HG03103 (cell line): ENCODE measurements around the gene MAP2K5.

Source experiments
- ATAC-seq: cut with Tn5 transposase; IDR thresholded peaks from one replicate; pipeline ENCODE4 v1.9.1; 2021; ENCODE audit warnings: low read depth; ENCODE audit not compliant: unreplicated experiment

MAP2K5 gene

DNA sequence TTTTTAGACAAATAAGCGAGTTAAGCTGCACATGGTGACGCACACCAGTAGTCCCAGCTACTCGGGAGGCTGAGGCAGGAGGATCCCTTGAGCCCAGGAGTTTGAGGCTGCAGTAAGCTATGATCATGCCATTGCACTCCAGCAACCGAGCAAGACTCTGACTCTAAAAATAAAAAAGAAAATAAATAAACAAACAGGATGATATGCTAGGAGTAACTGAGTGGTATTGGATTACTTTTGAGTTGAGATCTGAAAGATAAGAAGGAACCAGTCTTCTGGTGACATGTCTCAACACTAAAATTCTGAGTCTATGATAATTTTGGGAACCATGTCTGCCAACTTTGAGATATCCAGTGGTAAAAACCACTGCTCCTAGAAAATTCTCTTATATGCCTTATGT lies 173.7 kb downstream of the MAP2K5 start:
- no peak for ATAC-seq

DNA sequence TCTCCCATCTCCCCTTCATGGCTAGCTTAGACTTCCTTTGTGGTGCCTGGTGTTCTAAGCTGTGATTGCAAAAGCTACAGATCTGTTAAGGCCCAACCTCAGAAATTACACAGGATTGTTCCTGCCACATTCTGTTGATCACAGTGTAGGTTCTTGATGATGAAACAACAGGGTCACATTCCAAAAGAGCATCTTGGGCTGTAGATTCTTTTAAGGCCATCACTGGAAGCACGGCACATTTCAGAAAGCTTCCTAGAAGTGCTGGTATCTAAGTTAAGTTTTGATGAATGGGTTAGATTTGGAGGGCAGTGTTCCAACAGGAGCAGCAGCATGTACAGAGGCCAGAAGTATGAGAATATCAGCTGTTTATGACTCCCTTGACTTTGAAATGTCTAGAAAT lies 175.3 kb downstream of the MAP2K5 start:
- ATAC-seq, result no peak

DNA sequence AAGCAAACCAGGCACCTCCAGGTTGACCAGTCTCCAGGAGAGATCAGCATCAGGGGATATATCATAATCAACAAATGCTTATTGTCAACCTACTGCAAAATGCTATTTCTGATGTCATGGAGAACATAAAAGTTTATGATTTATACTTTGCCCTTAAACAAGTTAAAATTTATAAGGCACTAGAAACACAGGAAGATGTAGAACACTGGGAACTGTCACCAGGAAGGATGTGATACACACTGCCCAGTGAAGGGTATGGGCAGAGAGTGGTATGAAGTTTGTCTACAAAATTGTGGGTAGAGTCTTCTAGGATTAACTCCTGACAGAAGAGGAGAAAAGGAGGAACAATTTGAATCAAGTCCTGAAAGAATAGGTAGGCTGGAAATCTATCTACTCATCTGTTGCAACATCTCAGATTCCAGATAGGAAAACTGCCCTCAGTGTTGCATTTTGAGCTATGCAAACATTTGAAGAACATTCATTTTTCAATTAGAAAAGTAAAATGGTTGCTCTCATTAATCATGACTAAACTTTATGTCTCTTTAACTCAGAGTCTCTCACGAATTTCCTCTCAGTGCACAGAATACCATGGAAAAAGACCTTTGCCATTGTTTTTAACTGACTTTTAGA lies 176.9 kb downstream of the MAP2K5 start:
- no peak for ATAC-seq

DNA sequence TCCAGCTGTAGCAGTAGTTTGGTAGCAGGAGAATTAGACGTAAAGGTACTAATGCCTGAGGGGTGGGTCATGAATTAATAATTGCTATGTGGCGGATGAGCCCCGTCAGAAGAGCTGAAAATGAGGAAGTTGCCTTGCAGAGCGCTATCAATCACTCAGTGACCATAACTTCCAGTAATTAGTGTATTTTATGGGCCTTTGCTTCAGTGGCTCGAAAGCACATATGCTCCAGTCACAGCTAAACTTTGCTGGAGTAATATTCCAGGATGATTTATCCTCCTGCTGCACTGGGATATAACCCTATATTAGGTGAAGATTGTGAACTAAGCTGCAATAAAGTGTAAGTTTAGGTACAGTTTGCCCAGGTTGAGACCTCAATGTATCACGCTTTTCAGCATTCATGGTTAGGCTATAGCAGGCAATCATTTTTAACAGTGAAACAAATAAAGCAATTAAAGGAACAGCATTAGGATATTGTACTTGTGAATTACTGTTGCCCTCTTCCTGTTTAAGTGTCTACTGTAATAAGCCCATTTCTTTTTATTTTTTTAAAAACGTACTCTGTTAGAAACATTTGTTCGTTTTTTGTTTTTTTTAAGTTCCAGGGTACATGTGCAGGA lies 178.2 kb downstream of the MAP2K5 start:
- ATAC-seq, result no peak

DNA sequence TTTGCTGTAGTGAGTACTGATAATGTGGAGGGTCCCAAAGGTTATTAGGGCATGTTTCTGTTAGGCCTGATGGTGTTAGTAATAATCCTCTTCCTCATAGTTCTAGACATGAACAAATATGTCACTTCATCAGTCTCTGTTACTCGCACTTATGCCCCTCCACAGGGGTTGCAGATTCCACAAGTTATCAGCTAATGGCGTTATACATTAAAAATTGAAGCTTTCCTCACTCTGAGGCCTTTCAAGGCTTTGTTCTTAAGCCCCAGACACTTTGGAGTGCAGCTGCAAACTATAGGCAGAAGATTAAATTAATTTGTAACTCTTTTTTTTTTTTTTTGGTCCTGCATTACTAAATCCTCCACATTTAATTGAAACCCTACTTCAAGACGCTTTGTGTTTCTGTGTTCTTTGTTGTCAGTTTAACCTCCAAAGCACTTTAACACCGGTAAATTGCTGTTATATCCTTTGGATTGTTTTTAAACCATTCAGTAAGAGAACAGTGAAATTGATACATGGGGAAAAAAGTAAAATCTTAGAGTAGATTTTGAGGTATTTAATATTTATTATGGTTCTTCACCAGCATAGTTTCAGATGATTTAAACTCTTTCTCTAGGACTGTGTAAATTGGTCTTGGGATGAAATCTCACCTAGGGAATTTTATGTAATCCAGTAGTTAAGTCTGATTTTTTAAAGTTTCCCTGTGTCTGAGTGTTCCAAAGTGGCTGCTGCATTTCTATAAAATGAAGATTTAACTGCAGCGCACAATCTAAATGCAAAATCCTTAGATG lies 179.7 kb downstream of the MAP2K5 start:
- no peak for ATAC-seq

DNA sequence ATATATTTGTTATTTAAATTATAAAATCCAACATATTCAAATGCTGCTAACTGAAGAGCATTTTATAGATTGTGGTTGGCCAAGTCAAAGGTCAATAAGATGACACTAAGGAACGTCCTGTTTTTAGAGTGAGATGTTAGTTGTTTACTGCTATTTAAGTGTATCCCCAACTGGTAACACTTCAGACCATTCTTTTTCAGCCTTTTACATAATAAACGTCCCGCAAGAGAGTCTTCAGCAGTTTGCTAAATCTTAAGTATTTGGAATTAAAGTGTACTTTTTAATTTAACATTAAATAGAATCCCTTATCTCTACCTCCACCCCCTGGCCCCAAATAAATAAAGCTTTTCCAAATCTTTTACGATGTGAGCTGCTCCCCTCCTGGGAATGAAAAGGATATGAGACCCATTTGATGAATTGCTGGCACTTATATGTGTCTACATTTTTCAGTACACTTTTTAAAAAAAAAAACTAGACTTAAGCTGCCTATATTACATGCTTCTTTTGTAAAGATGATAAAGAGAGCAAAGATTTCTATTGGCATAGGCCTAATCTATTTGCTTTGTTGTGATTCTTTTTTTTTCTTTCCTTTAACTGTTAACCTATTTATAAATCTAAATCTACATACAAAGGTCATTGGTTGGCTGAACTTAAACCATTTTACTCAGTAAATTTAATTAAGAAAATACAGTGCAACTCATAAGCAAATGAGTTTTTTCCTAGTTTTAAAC lies 181.0 kb downstream of the MAP2K5 start:
- no peak for ATAC-seq

DNA sequence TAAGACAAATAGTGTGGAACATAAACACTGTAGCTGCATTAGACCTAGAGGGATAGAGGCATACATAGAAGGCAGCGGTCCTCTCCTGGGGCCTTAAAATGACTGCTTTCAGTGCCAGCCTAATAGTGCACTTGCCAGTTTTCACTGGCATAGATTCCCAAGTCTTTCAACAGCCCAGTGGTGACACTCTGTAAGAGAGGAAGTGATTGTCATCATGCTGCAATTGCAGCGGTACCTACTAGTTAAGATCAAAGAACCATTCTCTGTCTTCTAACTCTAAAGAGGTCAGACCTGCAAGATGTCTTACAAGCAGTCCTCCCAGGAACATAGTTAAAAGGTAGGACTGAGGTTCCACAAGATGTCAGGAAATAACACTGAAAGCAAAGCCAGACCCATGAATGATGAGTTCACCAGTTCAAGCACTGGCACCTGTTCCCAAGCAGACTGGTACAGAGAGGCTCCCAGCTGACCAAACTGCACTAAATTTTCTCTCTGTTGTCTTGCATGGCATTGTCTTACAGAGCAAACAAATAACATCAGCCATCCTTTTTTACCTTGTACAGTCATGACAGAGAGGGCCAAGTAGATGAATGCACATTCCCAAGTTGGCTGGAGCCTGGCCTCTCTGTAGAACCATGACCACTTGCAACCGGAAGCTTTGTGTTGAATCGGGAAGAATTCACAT lies 182.3 kb downstream of the MAP2K5 start:
- no peak for ATAC-seq

DNA sequence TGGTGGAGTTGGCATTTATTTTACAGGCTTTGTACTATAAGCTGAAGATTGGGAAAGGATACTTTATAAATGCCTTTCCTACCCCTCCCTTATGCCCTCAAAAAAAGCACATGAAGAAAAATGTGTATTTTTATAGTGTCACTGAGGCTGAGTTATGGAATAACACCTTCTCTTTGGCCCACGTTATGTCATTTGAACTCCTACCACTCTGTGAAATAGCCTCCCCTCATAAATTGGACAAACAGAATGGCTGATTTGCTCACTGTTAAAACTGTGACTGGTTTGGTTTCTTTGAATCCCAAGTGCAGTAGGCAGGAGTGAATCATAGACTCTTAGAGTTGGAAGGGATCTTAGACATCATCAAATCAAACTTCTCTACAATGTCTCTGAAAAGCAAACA lies 187.6 kb downstream of the MAP2K5 start:
- no peak for ATAC-seq

DNA sequence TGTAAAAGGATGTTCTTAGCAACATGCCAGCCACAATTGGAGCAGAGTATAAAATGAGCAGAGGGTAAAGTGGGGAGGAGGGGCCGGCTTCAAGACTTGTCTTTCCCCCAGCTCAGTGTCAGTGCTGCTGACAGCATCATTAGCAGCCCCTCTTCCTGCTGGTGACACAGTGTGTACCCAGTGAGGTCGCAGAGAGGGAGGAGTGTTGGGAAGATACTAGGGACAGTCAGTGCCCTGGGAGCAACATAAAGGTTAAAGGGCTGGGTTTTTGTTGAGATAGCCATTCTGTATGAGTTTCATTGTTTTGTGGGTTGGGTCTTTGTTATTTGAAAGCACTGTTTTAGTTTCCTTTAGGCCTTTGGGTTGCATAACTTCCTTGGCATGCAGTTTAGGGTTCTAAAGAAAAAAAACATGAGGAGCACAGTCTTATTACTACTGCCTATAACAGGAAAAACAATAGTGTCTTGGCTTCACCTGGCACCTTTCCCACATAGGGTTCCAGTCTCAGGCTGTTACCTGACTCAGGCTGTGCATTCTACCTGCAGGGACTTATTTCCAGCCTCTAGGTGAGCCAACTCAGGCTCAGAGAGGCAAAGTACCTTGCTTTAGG lies 188.7 kb downstream of the MAP2K5 start:
- no peak for ATAC-seq

DNA sequence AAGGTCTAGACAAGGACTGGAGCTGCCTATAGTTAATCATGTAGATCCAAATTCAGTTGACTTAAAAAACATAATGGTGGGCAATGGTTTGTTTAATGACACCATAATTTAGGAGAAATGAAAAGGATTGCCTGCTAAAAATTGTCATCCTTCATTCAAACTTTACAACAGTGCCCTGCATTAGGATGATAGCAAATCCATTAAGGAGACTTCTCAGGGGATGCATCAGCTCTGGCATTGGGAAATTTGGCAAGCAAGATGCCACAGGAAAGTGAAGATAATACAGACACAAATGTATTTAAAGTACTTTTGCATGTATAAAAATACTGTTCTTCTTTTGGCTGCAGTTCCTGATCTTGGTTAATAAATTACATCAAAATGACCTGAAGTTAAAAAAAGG lies 189.7 kb downstream of the MAP2K5 start:
- no peak for ATAC-seq

DNA sequence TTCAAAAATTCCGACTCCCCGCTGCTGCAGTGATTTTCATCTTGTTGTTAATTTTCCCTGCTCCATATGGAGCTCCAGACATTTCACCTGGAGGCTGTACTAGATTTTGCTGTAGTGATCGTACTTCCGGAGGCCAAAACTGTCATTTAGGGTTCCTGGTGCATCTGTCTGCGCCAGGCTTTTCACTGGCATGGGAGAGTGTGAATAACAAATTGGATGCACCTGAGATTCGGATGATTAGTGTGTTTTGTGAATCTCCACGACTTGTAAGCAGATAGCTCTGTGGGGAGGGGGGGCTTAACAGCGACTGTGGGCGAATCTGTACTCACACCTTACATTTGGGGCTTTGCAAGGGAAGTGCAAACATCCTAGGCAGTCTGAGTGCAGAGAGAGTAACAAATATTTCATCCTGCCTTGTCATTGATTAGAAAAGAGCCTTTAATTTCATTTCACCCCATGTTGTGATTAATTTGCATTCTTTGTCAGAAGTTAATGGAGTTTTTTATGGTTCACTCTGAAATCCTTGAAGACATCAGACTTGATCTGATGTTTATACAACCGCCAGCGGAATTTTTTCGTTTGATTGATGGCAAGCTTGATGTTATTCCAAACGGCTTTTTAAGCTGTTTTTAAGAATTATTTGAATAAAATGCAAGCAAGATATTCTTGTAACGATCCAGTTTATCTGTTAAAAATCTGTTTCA lies 190.3 kb downstream of the MAP2K5 start:
- no peak for ATAC-seq

DNA sequence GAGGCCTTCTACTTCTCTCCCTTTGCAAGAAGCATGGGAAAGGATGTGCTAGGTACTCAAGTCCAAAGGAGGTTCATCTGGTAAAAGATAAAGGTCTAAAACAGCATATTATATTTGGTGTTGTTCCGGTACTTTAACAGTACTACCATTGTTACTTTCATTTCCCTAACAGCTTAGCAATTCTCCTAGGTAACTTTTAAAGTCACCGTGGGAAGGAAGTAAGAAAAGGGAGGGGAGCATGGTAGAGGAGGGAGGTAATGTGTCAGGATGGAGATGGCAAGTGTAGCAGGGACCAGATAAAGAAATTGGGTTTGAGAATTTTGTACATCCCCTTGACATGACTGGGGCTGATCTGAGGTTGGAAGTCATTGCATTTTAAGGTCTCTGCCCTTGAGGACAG lies 193.4 kb downstream of the MAP2K5 start:
- ATAC-seq, result no peak

DNA sequence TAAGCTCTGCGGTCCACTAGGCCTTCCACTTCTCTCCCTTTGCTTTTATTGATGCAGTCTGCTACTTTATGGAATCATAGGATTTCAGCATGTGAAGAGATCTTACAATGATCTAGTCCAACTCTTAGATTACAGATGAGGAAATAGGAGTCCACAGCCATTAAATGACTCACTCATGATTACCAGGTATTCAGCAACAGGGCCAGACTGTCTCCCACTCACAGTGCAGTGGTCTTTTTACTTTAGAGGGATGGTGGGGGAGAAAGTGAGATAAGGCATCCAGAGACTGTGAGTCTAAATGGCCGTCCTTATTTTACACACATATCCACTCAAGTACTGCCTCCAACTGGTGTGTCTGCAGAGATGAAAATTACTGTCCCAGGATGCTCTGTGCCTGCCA lies 194.3 kb downstream of the MAP2K5 start:
- no peak for ATAC-seq

DNA sequence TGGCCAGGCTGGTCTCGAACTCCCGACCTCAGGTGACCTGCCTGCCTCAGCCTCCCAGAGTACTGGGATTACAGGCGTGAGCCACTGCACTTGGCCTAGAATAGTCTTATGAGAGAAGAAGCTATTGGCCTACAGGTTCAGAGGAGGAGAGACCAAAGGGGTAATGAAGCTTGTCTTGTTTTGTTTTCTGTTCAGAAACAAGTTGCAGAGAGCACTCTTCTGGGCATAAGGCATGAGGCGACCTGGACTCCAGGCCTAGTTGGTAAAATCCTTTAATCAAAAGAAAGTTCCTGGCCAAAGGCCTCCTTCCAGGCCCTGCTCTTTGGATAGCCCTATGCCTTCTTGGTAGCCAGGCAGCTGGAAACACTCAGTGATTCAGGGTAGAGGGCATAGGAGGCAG lies 195.6 kb downstream of the MAP2K5 start:
- no peak for ATAC-seq

DNA sequence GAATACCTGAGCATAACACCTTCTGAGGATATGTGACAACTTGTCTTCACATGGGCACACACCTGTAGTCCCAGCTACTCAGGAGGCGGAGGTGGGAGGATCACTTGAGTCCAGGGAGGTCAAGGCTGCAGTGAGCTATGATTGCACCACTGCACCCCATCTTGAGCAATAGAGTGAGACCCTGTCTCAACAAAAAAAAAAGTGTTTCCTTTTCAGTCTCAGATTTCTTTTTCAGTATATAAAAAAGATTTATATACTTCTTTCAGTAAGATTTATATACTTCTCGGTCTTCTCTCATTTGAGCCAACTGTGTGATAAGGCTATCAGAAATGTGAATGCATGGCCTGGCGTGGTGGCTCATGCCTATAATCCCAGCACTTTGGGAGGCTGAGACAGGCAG lies 197.9 kb downstream of the MAP2K5 start:
- ATAC-seq, result no peak

DNA sequence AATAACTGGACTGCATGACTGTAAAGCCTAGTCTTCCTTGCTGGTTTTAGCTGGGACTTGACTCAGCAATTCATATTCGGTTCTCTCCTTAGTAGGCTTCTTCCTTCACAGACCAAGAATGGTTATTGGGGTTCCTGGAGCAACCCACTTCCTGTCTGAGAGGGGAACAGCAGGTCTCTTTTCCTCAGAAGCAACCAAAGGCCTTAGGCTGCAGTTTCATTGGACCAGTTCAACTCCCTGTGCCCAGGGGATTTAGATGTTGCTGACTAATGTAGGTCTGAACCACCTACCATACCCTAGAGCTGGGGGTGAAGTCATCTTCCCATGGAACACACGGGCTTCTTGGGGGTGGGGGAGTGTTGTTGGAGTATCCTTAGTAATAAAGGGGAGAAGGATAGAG lies 198.8 kb downstream of the MAP2K5 start:
- no peak for ATAC-seq

DNA sequence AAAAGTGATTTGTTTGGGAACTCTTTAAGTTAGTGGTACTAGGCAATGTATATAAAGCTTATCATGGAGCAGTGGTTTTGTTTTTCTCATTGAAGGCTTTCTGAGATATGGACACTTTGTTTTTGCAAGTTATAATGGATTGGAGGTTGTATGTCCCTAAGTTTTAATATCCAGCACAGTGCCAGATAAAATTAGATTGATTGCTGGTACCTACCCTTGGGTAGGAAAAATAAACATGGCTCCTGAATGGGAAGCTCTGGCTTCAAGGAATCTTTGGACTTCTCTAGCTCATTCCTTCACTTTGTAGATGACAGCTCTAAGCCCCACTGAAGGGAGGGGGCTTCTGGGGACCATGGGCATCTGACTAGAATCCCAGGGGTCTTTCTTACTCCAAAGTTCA lies 201.1 kb downstream of the MAP2K5 start:
- no peak for ATAC-seq

DNA sequence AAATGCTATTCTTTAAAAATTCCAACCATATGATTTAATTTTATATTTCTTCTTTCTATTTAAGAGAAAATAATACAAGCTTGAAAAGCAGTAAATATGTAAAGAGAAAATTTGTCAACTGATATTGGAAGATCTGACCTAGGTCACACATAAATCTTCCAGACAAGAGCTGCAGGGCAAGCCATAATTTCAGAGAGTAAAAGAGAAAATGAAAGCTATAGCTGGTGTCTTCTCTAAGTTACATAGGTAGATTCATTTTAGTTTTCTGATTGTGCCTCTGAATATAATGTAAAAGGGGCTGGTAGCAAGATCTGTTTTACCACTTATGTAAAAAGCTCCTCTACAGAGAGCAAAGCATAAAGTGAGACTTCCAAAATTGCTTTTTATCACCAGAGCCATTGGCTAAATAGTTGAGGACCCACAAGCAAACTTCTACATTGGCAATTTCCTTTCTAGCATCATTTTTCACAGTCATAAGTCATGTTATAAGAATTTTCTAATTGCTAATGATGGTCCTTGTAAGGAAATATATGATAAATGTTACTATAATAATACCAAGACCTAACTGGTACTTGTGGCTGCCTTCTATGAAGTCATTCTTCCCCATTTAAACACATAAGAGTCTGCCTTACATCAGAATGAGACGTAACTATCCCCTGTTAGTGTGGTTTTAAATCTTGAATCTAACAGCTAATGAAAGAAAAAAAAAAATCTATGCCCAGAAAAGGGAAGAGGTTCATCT lies 202.0 kb downstream of the MAP2K5 start:
- ATAC-seq, result no peak
